Right lobe of liver (tissue), 6 donors: ENCODE data around the gene TRAPPC3L. TPM values are rescaled to one million over a fixed set of nuclear protein-coding genes. Genes with fewer than 3 reads are reported as not detected.

Experiments used
- ATAC-seq, 4 donors: fragments of 200-7000 bp; cut with Tn5 transposase; one replicate each; pipeline ENCODE4 v1.9.1; 2020; ENCODE audit warnings: mild to moderate bottlenecking in 4 of 4, moderate library complexity in 4 of 4
- DNase-seq, 3 donors: peaks; one replicate each; pipeline ENCODE4 v3.0.0-alpha.2; 2020
- H3K27ac ChIP-seq, 3 donors: fragments of 200-600 bp; one replicate each; pipeline ENCODE4 v1.8.0; 2022
- H3K27me3 ChIP-seq, 2 donors: fragments of 200-600 bp; one replicate each; pipeline ENCODE4 v1.8.0; 2022
- H3K36me3 ChIP-seq, 4 donors: fragments of 200-600 bp; sonication (generic) in 1 of 4; one replicate each; pipeline versions ENCODE4 v1.5.1 to v1.8.0; 2017 to 2022; ENCODE audit warnings: control low read depth in 1 of 4
- H3K4me1 ChIP-seq, 4 donors: fragments of 200-600 bp; sonication (generic) in 1 of 4; one replicate each; pipeline versions ENCODE4 v1.5.1 to v1.8.0; 2017 to 2022; ENCODE audit warnings: control low read depth in 1 of 4
- H3K4me3 ChIP-seq, 3 donors: fragments of 200-600 bp; one replicate each; pipeline ENCODE4 v1.8.0; 2022
- H3K9me3 ChIP-seq, 4 donors: fragments of 200-600 bp; sonication (generic) in 1 of 4; one replicate each; pipeline versions ENCODE4 v1.5.1 to v1.8.0; 2017 to 2022; ENCODE audit warnings: control low read depth in 1 of 4
- CTCF ChIP-seq, 4 donors: fragments of 200-600 bp in 3 of 4; fragments of 450-650 bp in 1 of 4; IDR thresholded peaks; one replicate each; pipeline versions ENCODE4 v1.5.1 to v1.8.0; 2016 to 2022; ENCODE audit warnings: antibody characterized with exemption in 4 of 4, mild to moderate bottlenecking in 2 of 4
- POLR2A ChIP-seq: fragments of 450-650 bp; IDR thresholded peaks from one replicate; pipeline ENCODE4 v1.6.1; 2017; ENCODE audit warnings: antibody characterized with exemption, mild to moderate bottlenecking
- WGBS: methylation state at CpG from one replicate; pipeline ENCODE4 v1.1.6; 2018; ENCODE audit warnings: low coverage, low lambda C conversion rate; ENCODE audit not compliant: insufficient coverage; ENCODE audit errors: missing lambda C conversion rate; 5-methylcytosine and 5-hydroxymethylcytosine counted together
- intact Hi-C, 2 donors: fragments of 100-400 bp; cut with DNase I; formaldehyde crosslinking; loops; one replicate each; pipeline versions ENCODE4 v1.11.2 to v1.14.1; 2022
- total RNA-seq, 6 experiments: library from RNA; depleted of rRNA in 2 of 6; stranded (reverse); fragments of >200 nt in 2 of 6; fragmentation: NEBNext Ultra II Directional in 3 of 6; extraction: Animal tissue kit (Norgen Biotek cat#: 25700) in 3 of 6; gene quantifications; one replicate each; pipeline versions ENCODE4 v1.1.0 to v1.2.4, GENCODE V29; 2016 to 2023
- donor health status: DM: no; HTN: yes; CAD: no.
- donor health status: DM: no; HTN: no; CAD: no.
- donor health status: DM: no; HTN: no; CAD: no.
- donor health status: DM: no; HTN: yes; CAD: no.
- donor health status: DM: no; HTN: yes; CAD: no.

Gene TRAPPC3L
- total RNA-seq, 6 experiments from 2014 or later = 0.12 to 0.17 TPM; not detected in 4

- H3K27ac ChIP-seq = no peak overlapping the region
- 65% methylated on average over 8 of the region's 9 CpGs for WGBS
- peak; percentile 41 to 73 (median 60) for ATAC-seq
- no peaks in the 10 kb centered on the region for H3K4me1 ChIP-seq
- H3K4me3 ChIP-seq = no peak overlapping the region
- no peaks in the 10 kb centered on the region for H3K27me3 ChIP-seq
- TF ChIP-seq CTCF (IDR thresholded peaks at IDR 0.05) (no peak), POLR2A (no peak)
- intact Hi-C loops = no loop called here
- H3K36me3 ChIP-seq = no peaks in the 10 kb centered on the region
- no peaks in the 10 kb centered on the region for H3K9me3 ChIP-seq
- peak in 1 of 3 donors; percentile 59 for DNase-seq
Observed at GRCh38 chr6:116450769-116451740, 94.4 kb downstream of the TRAPPC3L start.

- 60% methylated on average over 1 of the region's 1 CpG for WGBS
- TF ChIP-seq POLR2A (no peak), CTCF (IDR thresholded peaks at IDR 0.05) (no peak)
- no peak for DNase-seq
- Histone ChIP-seq H3K4me1 (no peaks in the 10 kb centered on the region), H3K27me3 (no peaks in the 10 kb centered on the region), H3K9me3 (no peaks in the 10 kb centered on the region), H3K36me3 (no peaks in the 10 kb centered on the region), H3K27ac (no peak overlapping the region), H3K4me3 (no peak overlapping the region)
- ATAC-seq = no peak
- intact Hi-C loops = no loop called here
Observed at GRCh38 chr6:116450185-116450710, 95.2 kb downstream of the TRAPPC3L start.

GRCh38 chr6:116449565-116449964 lies 95.9 kb downstream of the TRAPPC3L start:
- Histone ChIP-seq H3K36me3 (no peaks in the 10 kb centered on the region), H3K9me3 (no peaks in the 10 kb centered on the region), H3K27ac (no peak overlapping the region), H3K4me3 (no peak overlapping the region), H3K4me1 (no peaks in the 10 kb centered on the region), H3K27me3 (no peaks in the 10 kb centered on the region)
- intact Hi-C loops = no loop called here
- DNase-seq = no peak
- TF ChIP-seq CTCF (IDR thresholded peaks at IDR 0.05) (no peak), POLR2A (no peak)
- ATAC-seq = no peak
- 64% methylated on average over 1 of the region's 1 CpG for WGBS

GRCh38 chr6:116447496-116448011 lies 97.9 kb downstream of the TRAPPC3L start:
- Histone ChIP-seq H3K4me1 (no peaks in the 10 kb centered on the region), H3K27me3 (no peaks in the 10 kb centered on the region), H3K4me3 (no peak overlapping the region), H3K36me3 (no peaks in the 10 kb centered on the region), H3K9me3 (no peaks in the 10 kb centered on the region), H3K27ac (no peak overlapping the region)
- ATAC-seq (peak in 3 of 4 donors; percentile 22 to 63 (median 31)), DNase-seq (no peak)
- TF ChIP-seq POLR2A (no peak), CTCF (IDR thresholded peaks at IDR 0.05) (no peak)
- intact Hi-C loops = no loop called here
- WGBS = 8% methylated on average over 2 of the region's 2 CpGs
